ENCODE data around the gene DENND4C.

DNA sequence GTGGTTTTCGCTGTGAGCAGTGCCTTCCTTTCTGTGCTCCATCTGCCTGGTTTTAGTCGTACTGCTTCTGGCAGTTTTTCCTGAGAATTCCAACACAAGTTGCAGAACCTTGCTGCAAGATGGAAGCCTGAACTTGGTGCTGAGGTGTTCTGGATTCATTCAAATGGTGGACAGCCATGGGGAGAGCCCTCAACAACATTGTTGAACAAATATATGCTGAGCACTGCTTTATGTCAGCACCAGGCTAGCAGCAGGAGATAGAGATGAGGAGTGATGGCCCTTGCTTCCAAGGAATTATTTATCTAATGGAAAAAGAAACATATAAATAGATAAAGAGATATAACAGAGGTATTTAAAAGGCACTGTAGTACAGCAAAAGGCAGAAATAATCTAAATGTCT lies 156.8 kb downstream of the DENND4C start:
- TF ChIP-seq, protein P1, sequence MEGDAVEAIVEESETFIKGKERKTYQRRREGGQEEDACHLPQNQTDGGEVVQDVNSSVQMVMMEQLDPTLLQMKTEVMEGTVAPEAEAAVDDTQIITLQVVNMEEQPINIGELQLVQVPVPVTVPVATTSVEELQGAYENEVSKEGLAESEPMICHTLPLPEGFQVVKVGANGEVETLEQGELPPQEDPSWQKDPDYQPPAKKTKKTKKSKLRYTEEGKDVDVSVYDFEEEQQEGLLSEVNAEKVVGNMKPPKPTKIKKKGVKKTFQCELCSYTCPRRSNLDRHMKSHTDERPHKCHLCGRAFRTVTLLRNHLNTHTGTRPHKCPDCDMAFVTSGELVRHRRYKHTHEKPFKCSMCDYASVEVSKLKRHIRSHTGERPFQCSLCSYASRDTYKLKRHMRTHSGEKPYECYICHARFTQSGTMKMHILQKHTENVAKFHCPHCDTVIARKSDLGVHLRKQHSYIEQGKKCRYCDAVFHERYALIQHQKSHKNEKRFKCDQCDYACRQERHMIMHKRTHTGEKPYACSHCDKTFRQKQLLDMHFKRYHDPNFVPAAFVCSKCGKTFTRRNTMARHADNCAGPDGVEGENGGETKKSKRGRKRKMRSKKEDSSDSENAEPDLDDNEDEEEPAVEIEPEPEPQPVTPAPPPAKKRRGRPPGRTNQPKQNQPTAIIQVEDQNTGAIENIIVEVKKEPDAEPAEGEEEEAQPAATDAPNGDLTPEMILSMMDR (IDR thresholded peaks at IDR 0.05; ENCODE audit: low read length), result no peak
- no peak for TF ChIP-seq EZH2 (IDR thresholded peaks at IDR 0.05; ENCODE audit: borderline replicate concordance, low read length)

Data from OCI-LY1 (cell line).